Breast epithelium (tissue), 3 donors: ENCODE results near the gene MDGA2.

ENCODE experiments used
- CTCF ChIP-seq, 3 donors: fragments of 450-650 bp; IDR thresholded peaks; one replicate each; pipeline ENCODE4 v1.5.1; 2016 to 2017; ENCODE audit warnings: antibody characterized with exemption in 3 of 3, mild to moderate bottlenecking in 3 of 3, moderate library complexity in 3 of 3
- POLR2A ChIP-seq: fragments of 450-650 bp; IDR thresholded peaks from one replicate; pipeline ENCODE4 v1.6.1; 2016; ENCODE audit warnings: antibody characterized with exemption, mild to moderate bottlenecking, moderate library complexity

GRCh38 chr14:47541662-47542061, 133.7 kb downstream of the MDGA2 start:
- TF ChIP-seq CTCF (IDR thresholded peaks at IDR 0.05) = no peak
- TF ChIP-seq POLR2A = no peak
